OCI-M1 (cell line): ENCODE results near the gene HLA-DPA1.

Experiments
- DNase-seq: peaks from one replicate; lab custom pipeline; 2025; lab: John Stamatoyannopoulos, UW

Gene HLA-DPA1

DNA sequence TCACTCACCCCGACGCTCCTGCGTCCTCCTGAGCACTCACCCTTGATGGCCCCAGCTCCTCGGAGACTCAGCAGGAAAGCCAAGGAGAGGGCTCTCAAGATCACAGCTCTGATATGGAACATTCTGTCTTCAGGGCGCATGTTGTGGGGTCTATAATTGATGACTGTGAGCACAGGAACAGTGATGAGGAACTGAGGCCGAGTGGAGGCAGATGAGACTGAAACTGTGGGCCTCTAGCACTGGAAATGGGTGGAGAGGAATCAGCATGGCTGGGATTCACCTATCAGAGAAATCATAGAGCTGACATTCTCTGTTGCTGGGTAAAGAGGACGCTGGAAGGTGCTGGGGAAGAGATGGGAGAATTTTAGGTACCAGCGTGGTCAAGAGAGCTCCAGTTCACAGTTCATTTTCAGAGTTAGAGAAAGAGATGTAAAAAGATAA lies at the start of gene HLA-DPA1:
Gene HLA-DPA1, minus strand, starts transcription at position 219 of the 441 bp plus-strand sequence.
- peak; percentile 92 for DNase-seq

DNA sequence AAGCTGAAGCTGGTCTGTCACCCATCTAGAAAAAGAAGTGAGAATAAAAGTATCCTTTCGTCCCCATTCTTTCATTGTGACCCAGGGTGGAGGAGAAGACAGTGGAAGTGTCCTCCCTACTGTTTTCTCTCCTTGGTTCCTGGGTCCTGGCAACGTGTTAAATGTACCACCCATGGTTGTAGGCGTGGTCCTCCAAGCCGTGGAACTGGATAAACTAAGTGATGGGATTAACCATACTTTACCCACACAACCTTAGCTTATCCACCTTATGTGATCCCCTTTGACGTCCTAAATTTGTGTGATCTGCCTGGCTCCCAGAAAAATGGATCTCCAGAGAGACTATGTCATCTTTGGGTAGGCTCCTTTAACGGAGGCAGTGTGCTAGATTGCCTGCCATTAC lies 49.7 kb upstream of the HLA-DPA1 start:
- DNase-seq: no peak

DNA sequence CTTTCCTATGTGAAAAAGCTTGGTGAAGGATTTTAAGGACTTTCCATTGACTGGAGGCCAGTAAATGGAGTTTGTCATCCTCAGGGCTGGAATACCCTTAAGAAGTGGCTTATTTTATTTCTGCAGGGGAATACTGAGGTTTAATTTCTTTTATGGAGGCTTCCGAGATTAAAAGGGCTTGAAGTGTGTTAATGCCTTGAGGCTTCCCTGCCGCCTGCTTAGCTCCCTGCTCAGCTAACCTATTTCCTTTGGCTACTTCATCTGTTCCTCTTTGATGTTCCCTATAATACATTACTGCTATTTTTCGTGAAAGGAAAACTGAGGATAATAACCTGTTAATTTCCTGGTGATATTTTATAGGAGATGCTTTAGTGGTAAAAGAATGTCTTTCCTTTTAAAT lies 46.6 kb upstream of the HLA-DPA1 start:
- DNase-seq: no peak

DNA sequence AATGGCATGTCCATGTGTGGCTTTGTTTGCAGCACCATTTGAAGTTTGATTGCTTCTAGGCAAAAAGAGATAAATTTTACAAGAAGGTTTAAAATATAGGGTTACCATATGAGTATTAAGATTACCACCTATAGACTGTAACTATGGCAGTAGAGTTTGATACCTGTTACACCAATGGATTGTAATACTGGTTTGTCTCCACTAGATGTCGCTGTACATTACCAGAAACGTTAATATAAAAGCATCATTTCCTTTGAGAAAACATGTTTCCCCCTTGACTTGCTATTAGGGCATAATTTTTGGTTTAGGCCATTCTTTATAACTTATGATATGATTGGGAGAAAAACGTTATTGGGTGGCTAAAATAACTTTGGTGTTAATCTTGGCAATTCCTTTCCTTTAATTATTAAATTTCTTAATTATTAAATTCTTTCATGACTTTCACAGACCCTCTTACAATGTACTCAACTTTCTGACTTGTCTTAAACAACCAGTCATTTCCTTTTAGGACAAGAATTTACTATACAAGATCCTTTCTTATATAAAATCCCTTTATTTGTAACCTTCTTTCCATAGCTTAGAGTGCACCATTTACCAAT lies 45.2 kb upstream of the HLA-DPA1 start:
- DNase-seq: peak; percentile 80

DNA sequence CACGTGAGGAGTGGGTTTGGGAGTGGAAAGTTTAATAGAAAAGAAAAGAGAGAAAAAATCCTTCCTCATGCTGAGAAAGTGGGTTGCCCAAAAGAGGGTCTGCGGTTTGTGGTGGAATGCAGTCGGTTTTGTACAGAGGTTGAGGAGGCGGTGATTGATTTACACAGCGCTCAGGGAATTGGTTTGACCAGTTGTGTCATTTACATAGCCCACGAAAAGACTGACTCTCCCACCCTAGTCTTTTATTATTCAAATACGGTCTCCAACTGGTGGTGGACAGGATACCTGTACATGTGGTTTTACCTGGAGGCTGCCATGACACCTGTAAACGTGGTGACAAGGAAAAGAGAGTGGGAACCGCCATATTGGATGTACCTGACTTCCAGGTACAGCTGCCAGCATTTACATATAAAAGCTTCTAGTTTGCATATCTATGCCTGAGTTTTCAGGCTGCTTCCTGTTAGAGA lies 44.4 kb upstream of the HLA-DPA1 start:
- DNase-seq: no peak

DNA sequence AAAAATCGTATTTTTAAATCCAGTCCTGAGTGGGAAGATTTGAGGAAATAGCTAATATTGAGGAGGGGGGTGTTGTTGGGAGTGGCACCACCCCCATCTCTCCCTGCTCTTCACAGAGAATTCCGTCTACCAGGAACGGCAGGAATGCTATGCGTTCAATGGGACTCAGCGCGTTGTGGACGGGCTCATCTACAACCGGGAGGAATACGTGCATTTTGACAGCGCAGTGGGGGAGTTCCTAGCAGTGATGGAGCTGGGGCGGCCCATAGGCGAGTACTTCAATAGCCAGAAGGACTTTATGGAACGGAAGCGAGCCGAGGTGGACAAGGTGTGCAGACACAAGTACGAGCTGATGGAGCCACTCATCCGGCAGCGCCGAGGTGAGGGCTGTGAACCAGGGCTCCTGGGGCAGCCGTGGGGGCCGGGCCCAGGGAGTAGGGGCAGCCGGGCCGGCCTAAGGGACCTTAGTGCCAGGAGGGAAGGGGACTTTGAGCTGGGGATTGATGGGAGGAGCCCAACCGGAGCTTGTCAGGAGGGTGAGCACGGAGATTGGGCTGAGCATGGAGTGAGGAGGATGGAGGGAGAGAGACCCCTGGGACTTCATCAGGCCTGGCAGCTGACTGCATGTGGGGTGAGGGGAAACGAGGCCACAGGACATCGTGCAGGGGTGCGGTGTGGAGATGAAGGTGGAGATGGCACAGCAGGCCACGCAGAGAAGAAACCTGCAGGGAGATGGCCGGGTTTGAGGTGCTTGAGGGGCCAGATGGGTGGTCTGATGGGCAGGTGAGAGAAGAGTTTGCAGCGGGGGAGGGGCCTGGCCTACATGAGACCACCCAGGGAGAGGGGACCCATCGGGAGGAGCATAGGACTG lies 43.6 kb upstream of the HLA-DPA1 start:
- DNase-seq: no peak

DNA sequence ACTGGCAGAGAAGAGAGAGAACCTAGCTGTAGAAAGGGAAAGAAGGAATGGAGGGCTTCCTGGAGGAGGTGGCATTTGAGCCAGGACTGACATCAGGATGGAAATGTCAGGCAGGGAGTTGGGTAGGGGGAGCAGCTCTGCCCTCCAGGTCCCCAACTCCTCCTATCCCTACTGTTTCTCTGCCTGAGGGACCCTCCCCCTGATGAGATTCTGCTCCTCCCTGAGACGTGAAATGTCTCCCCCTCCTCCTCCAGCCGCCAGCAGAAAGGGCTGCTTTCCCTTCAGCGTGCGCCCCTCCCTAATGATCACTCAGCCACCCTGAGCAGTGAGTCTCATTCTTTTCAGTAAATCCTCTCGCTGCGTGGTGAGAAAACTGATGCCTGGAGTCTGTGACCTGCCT lies 43.0 kb upstream of the HLA-DPA1 start:
- DNase-seq: no peak

DNA sequence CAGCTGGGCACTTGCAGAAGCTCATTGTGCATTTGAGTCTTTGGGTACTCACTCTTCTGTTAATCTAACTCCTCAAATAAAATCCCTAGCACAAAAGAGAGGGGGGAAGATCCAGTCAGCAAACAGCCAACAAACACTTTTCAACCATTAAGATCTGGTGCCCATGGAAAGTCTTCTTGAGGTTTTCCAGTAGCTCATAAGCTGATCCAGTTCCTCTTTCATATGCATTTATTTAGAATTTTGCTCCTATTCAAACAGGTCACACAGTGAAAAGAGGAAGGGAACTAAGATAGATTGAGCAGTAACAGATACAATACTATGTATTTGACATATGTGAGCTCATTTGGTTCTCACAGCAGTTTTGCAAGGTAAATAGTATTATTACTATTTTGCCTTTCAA lies 41.0 kb upstream of the HLA-DPA1 start:
- DNase-seq: peak; percentile 57

DNA sequence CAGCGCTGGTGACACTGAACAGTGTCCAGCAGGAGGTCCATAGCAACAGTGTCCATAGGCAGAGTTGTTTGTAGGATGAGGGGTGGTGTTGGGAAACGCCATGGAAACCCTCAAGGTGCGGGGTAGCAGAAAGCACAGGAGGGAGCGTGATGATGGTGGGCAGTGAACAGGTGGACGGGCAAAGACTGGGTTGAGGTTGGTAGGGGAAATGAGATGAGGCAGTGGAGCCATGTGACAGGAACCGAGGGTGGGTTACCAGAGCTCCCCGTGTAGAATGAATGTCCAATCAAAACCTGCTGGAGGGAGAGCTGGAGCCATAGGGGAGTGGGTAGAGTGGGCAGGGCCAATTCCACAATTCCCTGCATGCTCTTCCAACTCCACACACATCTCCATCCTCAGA lies 40.3 kb upstream of the HLA-DPA1 start:
- no peak for DNase-seq

DNA sequence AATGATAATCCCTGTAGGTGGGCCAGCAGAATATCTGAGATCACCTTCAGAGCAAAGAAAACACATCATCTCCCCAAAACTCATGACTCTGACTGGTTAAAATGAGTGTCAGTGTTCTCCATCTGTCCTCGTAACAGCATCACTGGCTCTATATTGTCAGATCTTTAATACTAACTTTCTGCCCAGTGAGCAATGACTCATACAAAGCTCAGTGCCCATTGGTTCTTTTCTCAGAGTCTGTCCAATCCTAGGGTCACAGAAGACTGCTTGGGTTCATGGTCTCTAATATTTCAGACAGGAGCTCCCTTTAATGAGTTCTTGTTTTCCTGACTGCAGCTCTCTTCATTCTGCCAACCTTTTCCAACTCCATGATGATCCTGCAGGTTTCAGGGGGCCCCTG lies 38.7 kb upstream of the HLA-DPA1 start:
- peak; percentile 66 for DNase-seq

DNA sequence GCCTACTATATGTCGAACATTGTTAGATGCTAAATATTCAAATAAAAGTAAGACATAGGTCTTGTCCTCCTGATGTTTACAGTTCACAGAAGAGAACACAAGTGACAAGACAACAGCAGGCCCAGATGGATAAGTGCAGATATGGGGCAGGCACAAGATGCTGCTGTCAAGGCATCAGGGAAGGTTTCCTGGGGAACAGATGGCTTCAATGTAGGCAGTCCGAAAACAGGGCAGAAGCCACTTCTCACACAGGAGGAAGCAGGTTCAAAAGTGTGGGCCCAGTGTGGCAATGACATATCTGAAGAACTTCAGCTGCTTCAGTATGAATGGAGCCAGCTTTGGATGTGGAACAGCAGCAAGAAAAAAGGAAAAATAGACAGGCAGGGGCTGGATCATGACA lies 34.9 kb upstream of the HLA-DPA1 start:
- DNase-seq: no peak

DNA sequence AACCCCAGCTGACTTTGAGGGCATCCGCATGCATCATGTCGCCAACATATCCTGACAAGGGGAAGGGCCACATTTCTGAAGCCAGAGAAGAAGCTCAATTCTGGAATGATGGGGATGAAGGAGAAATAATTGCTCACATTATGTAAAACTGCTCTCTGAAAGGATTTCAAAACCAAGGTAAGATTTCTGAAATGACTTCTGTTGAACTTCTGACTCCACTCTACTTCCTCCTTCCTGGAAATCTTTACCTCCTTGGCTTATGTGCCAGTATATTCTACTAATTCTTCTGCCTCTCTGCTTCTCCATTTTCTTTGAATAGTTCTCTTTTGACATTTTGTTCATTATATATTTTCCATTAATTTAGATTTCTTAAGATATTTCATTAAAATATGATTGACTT lies 34.2 kb upstream of the HLA-DPA1 start:
- DNase-seq: peak; percentile 12

DNA sequence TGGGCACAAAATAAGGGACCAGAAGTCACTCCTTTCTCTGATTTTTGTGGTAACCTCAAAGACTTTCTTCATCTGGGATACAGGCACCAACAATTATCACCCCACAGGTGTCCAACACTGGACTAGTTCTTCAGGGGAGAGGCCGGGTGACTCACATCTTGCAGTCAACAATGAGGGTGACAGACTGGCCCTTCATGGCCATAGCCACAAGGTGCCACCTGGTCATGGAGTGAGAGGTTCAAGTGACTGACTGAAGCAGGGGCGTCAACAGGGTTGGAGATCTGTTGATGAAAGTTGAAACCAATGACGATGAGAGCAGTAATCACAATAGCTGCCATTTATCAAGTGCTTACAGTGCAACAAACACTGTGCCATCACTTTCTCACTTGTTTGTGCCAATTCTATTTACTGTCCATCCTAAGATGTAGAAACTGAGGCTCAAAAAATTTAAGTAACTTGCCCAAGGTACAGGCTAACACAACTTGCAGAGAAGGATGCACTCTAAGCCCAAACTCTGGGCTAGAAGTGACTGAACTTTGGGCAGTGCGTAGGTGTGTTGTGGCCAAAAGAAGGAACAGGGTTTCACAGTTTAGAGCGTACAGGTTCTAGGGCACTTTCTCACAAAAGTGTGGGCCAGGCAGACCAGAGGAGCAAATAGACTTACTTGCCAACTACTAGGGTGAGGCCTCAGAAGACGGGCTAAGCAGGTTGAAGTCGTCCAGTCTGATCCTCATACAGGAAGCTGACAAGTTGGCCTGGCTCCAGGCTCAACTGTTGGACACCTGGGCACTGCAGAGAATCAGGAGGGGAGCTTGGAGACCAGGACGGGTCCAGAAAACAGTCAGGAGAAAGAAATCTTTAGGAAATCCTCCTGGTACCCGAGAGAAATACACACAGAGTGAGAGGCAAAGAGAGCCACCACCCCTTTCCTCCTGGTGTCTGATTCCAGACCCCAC lies 32.7 kb upstream of the HLA-DPA1 start:
- no peak for DNase-seq

DNA sequence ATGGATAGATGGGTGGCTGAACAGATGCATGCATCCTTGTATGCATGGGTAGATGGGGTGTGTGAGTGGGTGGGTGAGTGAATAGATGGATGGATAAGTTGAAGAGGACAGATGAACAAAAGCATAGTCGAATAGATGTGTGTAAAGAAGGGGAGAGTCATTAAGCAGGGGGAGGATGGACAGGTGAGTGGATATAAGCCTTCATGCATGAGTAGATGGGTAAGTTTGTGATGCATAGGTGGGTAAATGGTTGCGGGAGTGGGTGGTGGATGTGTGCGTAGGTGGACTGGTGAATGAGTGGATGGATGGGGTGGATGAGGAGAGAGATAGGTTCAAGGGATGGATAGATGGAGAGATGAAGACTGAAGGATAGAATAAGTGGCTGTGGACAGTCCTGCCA lies 31.9 kb upstream of the HLA-DPA1 start:
- no peak for DNase-seq

DNA sequence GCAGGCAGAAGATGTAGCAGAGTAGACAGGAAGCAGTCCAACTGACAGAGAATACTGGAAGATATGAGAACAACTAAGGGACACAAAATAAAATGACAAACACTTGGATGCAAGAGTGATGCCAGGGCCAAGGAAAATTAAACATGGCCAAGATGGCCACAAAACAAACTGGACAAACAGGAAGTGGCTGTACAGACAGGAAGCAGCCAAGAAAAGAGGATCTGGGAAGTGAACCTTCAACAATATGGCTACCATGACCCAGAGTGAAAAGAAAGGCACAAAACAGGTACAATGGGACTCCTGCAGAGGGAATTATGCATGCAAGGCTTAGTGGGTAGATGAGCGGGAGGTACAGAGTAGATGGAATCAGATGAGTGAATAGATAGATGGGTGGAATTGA lies 31.4 kb upstream of the HLA-DPA1 start:
- DNase-seq: no peak

DNA sequence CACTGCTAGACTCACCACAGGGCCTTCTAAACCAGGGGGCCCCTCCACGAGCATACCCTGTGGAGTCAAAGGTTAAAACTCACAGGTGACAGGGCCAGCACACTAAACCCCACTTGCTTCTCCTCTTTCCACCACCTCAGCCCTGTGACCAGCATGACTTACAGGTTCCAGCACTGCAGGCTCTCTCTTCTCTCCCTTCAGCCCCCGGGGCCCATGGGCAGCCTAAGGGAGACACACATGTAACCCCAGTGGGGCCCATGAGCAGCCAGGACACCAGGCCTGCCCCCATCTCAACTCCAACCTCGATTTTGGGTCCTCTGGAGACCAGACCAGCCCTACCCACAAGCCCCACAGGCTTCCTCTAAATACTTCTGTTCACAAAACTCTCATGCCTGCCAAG lies 30.3 kb upstream of the HLA-DPA1 start:
- DNase-seq: no peak

DNA sequence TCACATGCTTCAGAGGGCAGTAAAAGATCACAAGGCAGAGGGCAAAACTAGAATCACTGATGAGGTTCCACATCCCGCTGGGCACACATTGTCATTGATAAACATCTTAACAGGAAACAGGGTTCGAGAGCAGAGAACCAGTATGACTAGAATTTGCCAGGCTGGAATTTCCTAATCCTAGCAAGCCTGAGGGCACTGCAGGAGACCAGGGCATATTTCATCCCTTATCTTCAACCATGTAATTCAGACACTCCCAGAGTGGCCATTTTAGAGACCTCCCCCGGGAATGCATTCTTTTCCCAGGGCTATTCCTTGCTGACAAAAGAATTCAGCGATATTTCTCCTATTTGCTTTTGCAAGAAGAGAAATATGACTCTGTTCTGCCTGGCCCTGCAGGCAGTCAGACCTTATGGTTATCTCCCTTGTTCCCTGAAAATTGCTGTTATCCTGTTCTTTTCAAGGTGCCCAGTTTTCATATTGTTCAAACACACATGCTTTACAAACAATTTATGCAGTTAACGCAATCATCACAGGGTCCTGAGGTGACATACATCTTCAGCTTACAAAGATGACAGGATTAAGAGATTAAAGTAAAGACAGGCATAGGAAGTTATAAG lies 27.8 kb upstream of the HLA-DPA1 start:
- DNase-seq: peak; percentile 35

DNA sequence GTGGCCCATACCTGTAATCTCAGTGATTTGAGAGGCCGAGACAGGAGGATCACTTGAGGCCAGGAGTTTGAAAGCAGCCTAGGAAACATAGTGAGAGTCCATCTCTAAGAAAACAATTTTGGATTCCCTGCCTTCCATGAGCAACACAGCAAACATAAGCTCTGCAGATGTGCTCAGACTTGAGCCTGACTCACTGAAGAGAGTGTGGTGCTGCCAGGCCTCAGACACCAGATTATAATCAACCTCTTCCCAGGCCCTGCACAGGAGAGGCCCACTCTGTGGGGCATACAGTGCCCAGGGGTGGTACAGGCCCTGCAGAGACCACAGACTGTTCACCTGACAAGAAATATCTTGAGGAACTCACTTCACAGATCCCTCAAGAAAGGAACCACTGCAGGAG lies 22.2 kb upstream of the HLA-DPA1 start:
- no peak for DNase-seq

DNA sequence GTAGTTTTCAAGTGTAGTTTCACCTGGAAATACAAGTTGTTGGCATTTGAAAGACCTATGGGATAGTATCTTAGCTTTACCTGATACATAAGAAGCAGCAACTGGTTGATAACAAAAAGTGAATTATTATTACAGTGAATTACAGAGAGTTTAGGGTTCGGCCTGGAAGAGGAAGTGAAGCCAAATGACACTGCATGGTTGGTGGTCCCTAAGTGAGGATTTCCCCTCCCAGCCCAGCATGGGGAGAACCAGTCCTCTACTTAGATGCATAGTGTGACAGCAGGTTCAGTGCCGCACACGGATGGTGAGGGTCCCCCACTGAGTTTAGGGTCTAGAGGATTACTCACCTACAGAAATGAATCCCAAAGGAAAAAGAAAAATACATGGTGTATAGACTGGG lies 20.4 kb upstream of the HLA-DPA1 start:
- DNase-seq: no peak

DNA sequence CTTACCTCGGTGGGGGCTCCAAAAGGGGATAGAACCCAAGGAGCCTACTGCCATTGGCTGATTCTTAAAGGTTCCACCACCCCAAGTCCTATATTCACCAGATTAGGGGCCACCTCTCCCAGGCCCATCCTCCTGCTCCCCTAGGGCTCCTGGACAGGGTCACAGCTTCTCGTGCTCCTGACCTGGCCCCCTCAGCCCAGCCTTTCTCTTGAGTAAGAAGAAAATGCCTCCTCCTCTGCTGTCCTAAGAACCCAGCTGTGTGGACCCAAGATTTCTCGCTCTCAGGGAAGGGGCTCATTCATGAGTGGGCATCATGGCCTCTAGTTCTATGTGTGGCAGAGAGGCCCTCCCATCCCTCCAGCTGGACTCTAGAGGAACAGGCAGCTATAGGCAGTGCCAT lies 18.9 kb upstream of the HLA-DPA1 start:
- DNase-seq: no peak

DNA sequence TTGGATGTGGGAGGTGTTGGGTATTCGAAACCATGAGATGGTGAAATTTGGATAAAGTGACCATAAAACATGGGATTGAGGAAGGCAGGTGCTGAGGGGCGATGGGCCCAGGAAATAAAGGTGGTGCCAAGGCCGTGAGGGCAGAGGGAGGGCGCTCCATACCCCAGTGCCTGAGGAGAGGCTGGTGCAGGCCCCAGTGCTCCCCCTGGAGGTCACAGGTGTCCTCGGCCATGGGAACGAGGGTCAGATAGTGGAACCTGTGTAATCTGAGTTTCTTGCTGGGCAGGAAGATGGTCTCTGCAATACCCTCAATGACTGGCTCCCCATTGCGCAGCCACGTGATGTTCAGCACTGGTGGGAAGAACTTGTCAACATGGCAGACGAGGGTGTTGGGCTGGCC lies 18.5 kb upstream of the HLA-DPA1 start:
- peak; percentile 79 for DNase-seq
